ENCODE data around the gene NBPF3.

Gene NBPF3

GRCh38 chr1:21496886-21497285 lies 56.9 kb downstream of the NBPF3 start:
- no peak overlapping the region for H2BK120ac ChIP-seq (ENCODE audit: insufficient read depth, low read length, poor library complexity)
- no peaks in the 10 kb centered on the region for H3K36me3 ChIP-seq (ENCODE audit: control insufficient read depth in 1 of 2, insufficient read depth in 2 of 2, low read length in 2 of 2)
- no peak overlapping the region for H2BK5ac ChIP-seq (ENCODE audit: low read depth, low read length, poor library complexity)
- no peak overlapping the region for H2BK12ac ChIP-seq (ENCODE audit: low read length)
- no peaks in the 10 kb centered on the region for H3K79me1 ChIP-seq (ENCODE audit: low read length)
- no peaks in the 10 kb centered on the region for H3K79me2 ChIP-seq (ENCODE audit: control insufficient read depth, insufficient read depth, low read length, poor library complexity)
- H3K9ac ChIP-seq (ENCODE audit: low read length): no peak overlapping the region
- H3K4me1 ChIP-seq (ENCODE audit: control insufficient read depth in 1 of 2, insufficient read depth in 2 of 2, low read length in 2 of 2): no peaks in the 10 kb centered on the region
- no peaks in the 10 kb centered on the region for H3K9me3 ChIP-seq (ENCODE audit: insufficient read depth, low read depth, low read length)
- no peaks in the 10 kb centered on the region for H3K27me3 ChIP-seq (ENCODE audit: insufficient read depth, low read length)
- no peak overlapping the region for H3K14ac ChIP-seq (ENCODE audit: low read length)
- DNase-seq: no peak
- H4K8ac ChIP-seq (ENCODE audit: low read depth, low read length): no peak overlapping the region
- no CpG with 5 or more reads among the region's 3 CpGs for WGBS (ENCODE audit: extremely low coverage, insufficient coverage, insufficient read length)
- H2AK5ac ChIP-seq (ENCODE audit: low read length): no peak overlapping the region
- no peak overlapping the region for H3K4ac ChIP-seq (ENCODE audit: low read depth, low read length)
- no peak overlapping the region for H4K91ac ChIP-seq (ENCODE audit: low read depth, low read length)
- no peak overlapping the region for H4K12ac ChIP-seq (ENCODE audit: low read depth, low read length)
- no peak overlapping the region for H3K18ac ChIP-seq (ENCODE audit: low read length)
- H3K23ac ChIP-seq (ENCODE audit: low read length): no peak overlapping the region
- H3K4me3 ChIP-seq (ENCODE audit: low read depth, low read length): no peak overlapping the region
- H3K4me2 ChIP-seq (ENCODE audit: low read length): no peak overlapping the region
- H3K27ac ChIP-seq (ENCODE audit: low read depth, low read length): no peak overlapping the region
- H2AFZ ChIP-seq (ENCODE audit: insufficient read depth, low read length, poor library complexity): no peak overlapping the region

DNA sequence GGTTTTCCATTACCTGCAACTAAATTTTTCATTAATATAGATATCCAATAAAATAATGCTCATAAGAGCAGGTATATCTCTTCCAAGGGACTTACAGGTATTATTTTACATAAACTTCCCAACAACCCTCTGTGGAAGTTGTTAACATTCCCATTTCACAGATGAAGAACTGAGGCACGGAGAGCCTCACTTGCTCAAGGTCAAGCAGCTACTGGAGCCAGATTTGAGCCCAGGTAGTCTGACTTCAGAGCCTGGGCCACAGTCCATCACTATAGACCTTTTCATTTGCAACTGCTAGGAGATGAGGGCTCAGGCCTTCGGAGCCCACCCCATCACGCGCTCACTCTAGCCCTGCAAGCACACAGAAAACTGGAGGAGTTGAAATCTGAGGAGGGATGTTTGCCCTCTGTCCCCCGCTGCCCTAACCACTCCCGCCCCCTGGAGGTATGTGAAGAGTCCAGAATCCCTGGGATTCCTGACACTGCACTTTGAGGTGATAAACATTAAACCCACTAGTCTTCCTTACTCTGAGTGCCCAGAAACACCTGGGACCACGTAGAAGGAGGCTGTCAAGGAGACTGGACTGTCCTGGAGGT lies 57.6 kb downstream of the NBPF3 start:
- H3K4me1 ChIP-seq (ENCODE audit: control insufficient read depth in 1 of 2, insufficient read depth in 2 of 2, low read length in 2 of 2): no peaks in the 10 kb centered on the region
- H2AK5ac ChIP-seq (ENCODE audit: low read length): no peak overlapping the region
- WGBS (ENCODE audit: extremely low coverage, insufficient coverage, insufficient read length): no CpG with 5 or more reads among the region's 7 CpGs
- H3K9ac ChIP-seq (ENCODE audit: low read length): no peak overlapping the region
- H4K12ac ChIP-seq (ENCODE audit: low read depth, low read length): no peak overlapping the region
- no peak overlapping the region for H2BK5ac ChIP-seq (ENCODE audit: low read depth, low read length, poor library complexity)
- no peak overlapping the region for H4K91ac ChIP-seq (ENCODE audit: low read depth, low read length)
- H3K18ac ChIP-seq (ENCODE audit: low read length): no peak overlapping the region
- H2BK120ac ChIP-seq (ENCODE audit: insufficient read depth, low read length, poor library complexity): no peak overlapping the region
- no peaks in the 10 kb centered on the region for H3K79me2 ChIP-seq (ENCODE audit: control insufficient read depth, insufficient read depth, low read length, poor library complexity)
- no peak overlapping the region for H3K23ac ChIP-seq (ENCODE audit: low read length)
- no peak overlapping the region for H2BK12ac ChIP-seq (ENCODE audit: low read length)
- H3K4ac ChIP-seq (ENCODE audit: low read depth, low read length): no peak overlapping the region
- H3K14ac ChIP-seq (ENCODE audit: low read length): no peak overlapping the region
- H3K79me1 ChIP-seq (ENCODE audit: low read length): no peaks in the 10 kb centered on the region
- no peaks in the 10 kb centered on the region for H3K27me3 ChIP-seq (ENCODE audit: insufficient read depth, low read length)
- DNase-seq: no peak
- H3K9me3 ChIP-seq (ENCODE audit: insufficient read depth, low read depth, low read length): no peaks in the 10 kb centered on the region
- H4K8ac ChIP-seq (ENCODE audit: low read depth, low read length): no peak overlapping the region
- no peak overlapping the region for H2AFZ ChIP-seq (ENCODE audit: insufficient read depth, low read length, poor library complexity)
- H3K27ac ChIP-seq (ENCODE audit: low read depth, low read length): no peak overlapping the region
- H3K36me3 ChIP-seq (ENCODE audit: control insufficient read depth in 1 of 2, insufficient read depth in 2 of 2, low read length in 2 of 2): no peaks in the 10 kb centered on the region
- no peak overlapping the region for H3K4me3 ChIP-seq (ENCODE audit: low read depth, low read length)
- H3K4me2 ChIP-seq (ENCODE audit: low read length): no peak overlapping the region

GRCh38 chr1:21499283-21499950 lies 59.5 kb downstream of the NBPF3 start:
- no peak overlapping the region for H3K4me3 ChIP-seq (ENCODE audit: low read depth, low read length)
- H2AK5ac ChIP-seq (ENCODE audit: low read length): no peak overlapping the region
- no peak overlapping the region for H2BK120ac ChIP-seq (ENCODE audit: insufficient read depth, low read length, poor library complexity)
- no peak overlapping the region for H3K4ac ChIP-seq (ENCODE audit: low read depth, low read length)
- no peaks in the 10 kb centered on the region for H3K79me2 ChIP-seq (ENCODE audit: control insufficient read depth, insufficient read depth, low read length, poor library complexity)
- no peak overlapping the region for H3K14ac ChIP-seq (ENCODE audit: low read length)
- no peak overlapping the region for H3K4me2 ChIP-seq (ENCODE audit: low read length)
- H3K79me1 ChIP-seq (ENCODE audit: low read length): no peaks in the 10 kb centered on the region
- no peak overlapping the region for H2BK12ac ChIP-seq (ENCODE audit: low read length)
- H4K12ac ChIP-seq (ENCODE audit: low read depth, low read length): no peak overlapping the region
- H3K27ac ChIP-seq (ENCODE audit: low read depth, low read length): no peak overlapping the region
- no peak overlapping the region for H2AFZ ChIP-seq (ENCODE audit: insufficient read depth, low read length, poor library complexity)
- H4K8ac ChIP-seq (ENCODE audit: low read depth, low read length): no peak overlapping the region
- no peak overlapping the region for H3K9ac ChIP-seq (ENCODE audit: low read length)
- H3K23ac ChIP-seq (ENCODE audit: low read length): no peak overlapping the region
- no peaks in the 10 kb centered on the region for H3K27me3 ChIP-seq (ENCODE audit: insufficient read depth, low read length)
- no CpG with 5 or more reads among the region's 1 CpG for WGBS (ENCODE audit: extremely low coverage, insufficient coverage, insufficient read length)
- no peaks in the 10 kb centered on the region for H3K4me1 ChIP-seq (ENCODE audit: control insufficient read depth in 1 of 2, insufficient read depth in 2 of 2, low read length in 2 of 2)
- no peaks in the 10 kb centered on the region for H3K36me3 ChIP-seq (ENCODE audit: control insufficient read depth in 1 of 2, insufficient read depth in 2 of 2, low read length in 2 of 2)
- H2BK5ac ChIP-seq (ENCODE audit: low read depth, low read length, poor library complexity): no peak overlapping the region
- H3K18ac ChIP-seq (ENCODE audit: low read length): no peak overlapping the region
- DNase-seq: no peak
- H4K91ac ChIP-seq (ENCODE audit: low read depth, low read length): no peak overlapping the region
- H3K9me3 ChIP-seq (ENCODE audit: insufficient read depth, low read depth, low read length): no peaks in the 10 kb centered on the region

- Histone ChIP-seq H3K4ac (ENCODE audit: low read depth, low read length) (no peak overlapping the region), H3K14ac (ENCODE audit: low read length) (no peak overlapping the region), H3K79me1 (ENCODE audit: low read length) (no peaks in the 10 kb centered on the region), H3K23ac (ENCODE audit: low read length) (no peak overlapping the region), H4K91ac (ENCODE audit: low read depth, low read length) (no peak overlapping the region), H3K18ac (ENCODE audit: low read length) (no peak overlapping the region), H2AFZ (ENCODE audit: insufficient read depth, low read length, poor library complexity) (no peak overlapping the region), H4K12ac (ENCODE audit: low read depth, low read length) (no peak overlapping the region), H3K27me3 (ENCODE audit: insufficient read depth, low read length) (no peaks in the 10 kb centered on the region), H3K9ac (ENCODE audit: low read length) (no peak overlapping the region), H3K4me1 (ENCODE audit: control insufficient read depth in 1 of 2, insufficient read depth in 2 of 2, low read length in 2 of 2) (peaks cover 3 to 4% of the 10 kb centered on the region in 2 experiments), H3K36me3 (ENCODE audit: control insufficient read depth in 1 of 2, insufficient read depth in 2 of 2, low read length in 2 of 2) (no peaks in the 10 kb centered on the region), H3K4me3 (ENCODE audit: low read depth, low read length) (no peak overlapping the region), H3K9me3 (ENCODE audit: insufficient read depth, low read depth, low read length) (no peaks in the 10 kb centered on the region), H2BK12ac (ENCODE audit: low read length) (no peak overlapping the region), H2BK120ac (ENCODE audit: insufficient read depth, low read length, poor library complexity) (no peak overlapping the region), H3K27ac (ENCODE audit: low read depth, low read length) (no peak overlapping the region), H2BK5ac (ENCODE audit: low read depth, low read length, poor library complexity) (no peak overlapping the region), H4K8ac (ENCODE audit: low read depth, low read length) (no peak overlapping the region), H3K4me2 (ENCODE audit: low read length) (no peak overlapping the region), H2AK5ac (ENCODE audit: low read length) (no peak overlapping the region), H3K79me2 (ENCODE audit: control insufficient read depth, insufficient read depth, low read length, poor library complexity) (no peaks in the 10 kb centered on the region)
- WGBS (ENCODE audit: extremely low coverage, insufficient coverage, insufficient read length): no CpG with 5 or more reads among the region's 7 CpGs
- DNase-seq: no peak
These were observed 63.9 kb downstream of the NBPF3 start for GRCh38 chr1:21503706-21504377.

All from trophoblast cell (in vitro differentiated cells and primary cell).